Fibroblast of lung (primary cell): Measurements from ENCODE around the gene RALBP1. TPM values are rescaled to one million over a fixed set of nuclear protein-coding genes. Genes with fewer than 3 reads are reported as not detected.

Experiments
- DNase-seq, 2 donors: peaks; one replicate each; pipeline versions ENCODE4 v3.0.0 to v3.0.0-alpha.2; 2010; ENCODE audit warnings: low read depth in 2 of 2
- H2AFZ ChIP-seq: 2 replicates; pipeline ENCODE4 v1.5.1; 2012; ENCODE audit warnings: low read length, control low read depth, inconsistent platforms
- H3K27ac ChIP-seq: 2 replicates; pipeline ENCODE4 v1.5.1; 2011; ENCODE audit warnings: low read length, control low read depth; ENCODE audit not compliant: insufficient read depth
- H3K27me3 ChIP-seq: 2 replicates; pipeline ENCODE4 v1.5.1; 2011; ENCODE audit warnings: mild to moderate bottlenecking, low read length; ENCODE audit not compliant: control insufficient read depth, insufficient read depth
- H3K36me3 ChIP-seq: 2 replicates; pipeline ENCODE4 v1.5.1; 2011; ENCODE audit warnings: low read length; ENCODE audit not compliant: control insufficient read depth, insufficient read depth
- H3K4me1 ChIP-seq: 2 replicates; pipeline ENCODE4 v1.5.1; 2011; ENCODE audit warnings: low read length; ENCODE audit not compliant: control insufficient read depth, insufficient read depth; ENCODE audit errors: extremely low read depth
- H3K4me2 ChIP-seq: 2 replicates; pipeline ENCODE4 v1.5.1; 2011; ENCODE audit warnings: low read length, control low read depth; ENCODE audit not compliant: insufficient read depth; ENCODE audit errors: extremely low read depth
- H3K4me3 ChIP-seq, 4 experiments: fragments of 200-600 bp in 1 of 4; sonication (generic) in 1 of 4; replicated peaks in 1 of 4; 2 replicates each; pipeline ENCODE4 v1.5.1; 2011 to 2016; ENCODE audit warnings: low read length in 4 of 4, low read depth in 3 of 4, mild to moderate bottlenecking in 3 of 4, control low read depth in 2 of 4, inconsistent platforms in 1 of 4, mixed read lengths in 1 of 4; ENCODE audit not compliant: insufficient read depth in 1 of 4; ENCODE audit errors: control extremely low read depth in 1 of 4
- H3K79me2 ChIP-seq: 2 replicates; pipeline ENCODE4 v1.5.1; 2012; ENCODE audit warnings: mild to moderate bottlenecking, low read length, inconsistent platforms; ENCODE audit not compliant: control insufficient read depth, insufficient read depth
- H3K9ac ChIP-seq: 2 replicates; pipeline ENCODE4 v1.5.1; 2011; ENCODE audit warnings: mild to moderate bottlenecking, low read length, control low read depth; ENCODE audit not compliant: insufficient read depth
- H3K9me3 ChIP-seq: 2 replicates; pipeline ENCODE4 v1.5.1; 2012; ENCODE audit warnings: low read depth, low read length; ENCODE audit not compliant: control insufficient read depth, insufficient read depth
- H4K20me1 ChIP-seq: 2 replicates; pipeline ENCODE4 v1.5.1; 2011; ENCODE audit warnings: low read length; ENCODE audit not compliant: control insufficient read depth, insufficient read depth; ENCODE audit errors: extremely low read depth
- CTCF ChIP-seq, 2 donors: IDR thresholded peaks in 1 of 2; conservative IDR thresholded peaks in 1 of 2; 1 replicate in 1 of 2; 2 replicates in 1 of 2; pipeline ENCODE4 v1.5.1; 2011 to 2012; ENCODE audit warnings: low read length in 2 of 2, control low read depth in 1 of 2, inconsistent platforms in 1 of 2, low read depth in 1 of 2, mild to moderate bottlenecking in 1 of 2
- EZH2 ChIP-seq: IDR thresholded peaks from 2 replicates; pipeline ENCODE4 v1.5.1; 2012; ENCODE audit warnings: low read length, control low read depth, mild to moderate bottlenecking; ENCODE audit errors: missing control alignments
- polyA plus RNA-seq, 2 donors: library from polyadenylated mRNA; depleted of rRNA in 1 of 2; stranded (reverse) in 1 of 2; unstranded in 1 of 2; fragments of >200 nt; gene quantifications; 2 replicates each; pipeline ENCODE4 v1.2.1, GENCODE V29; 2011 to 2012; ENCODE audit warnings: missing spikeins in 1 of 2
- total RNA-seq: library from RNA; depleted of rRNA; stranded (reverse); fragments of >200 nt; gene quantifications from 2 replicates; pipeline ENCODE4 v1.2.1, GENCODE V29; 2014

The RALBP1 gene
- total and polyA plus RNA-seq, 2 donors (not counting 1 experiment from before 2014, with no cell fraction given), result 72.3 to 72.4 TPM

- no peak overlapping the region for H3K4me2 ChIP-seq
- H4K20me1 ChIP-seq, result no peaks in the 10 kb centered on the region
- H3K27ac ChIP-seq, result no peak overlapping the region
- H3K4me3 ChIP-seq, result no peak overlapping the region
- no peak overlapping the region for H2AFZ ChIP-seq
- no peaks in the 10 kb centered on the region for H3K27me3 ChIP-seq
- no peaks in the 10 kb centered on the region for H3K79me2 ChIP-seq
- no peak overlapping the region for H3K9ac ChIP-seq
- peaks cover 3% of the 10 kb centered on the region for H3K4me1 ChIP-seq
- no peaks in the 10 kb centered on the region for H3K9me3 ChIP-seq
- no peaks in the 10 kb centered on the region for H3K36me3 ChIP-seq
- no peak for DNase-seq
- no peak for TF ChIP-seq EZH2
- no peak for TF ChIP-seq CTCF (conservative IDR thresholded peaks at IDR 0.05 in 1 of 2, IDR thresholded peaks at IDR 0.05 in 1 of 2; ENCODE audit: low read depth in 1 of 2, low read length in 2 of 2)
Measured at GRCh38 chr18:9519399-9519798, 44.1 kb downstream of the RALBP1 start.

GRCh38 chr18:9520666-9521065, 45.4 kb downstream of the RALBP1 start:
- peak; percentile 31 to 44 for DNase-seq
- Histone ChIP-seq H3K4me2 (no peak overlapping the region), H3K9me3 (no peaks in the 10 kb centered on the region)

GRCh38 chr18:9521770-9522169, 46.5 kb downstream of the RALBP1 start:
- Histone ChIP-seq H3K9me3 (no peaks in the 10 kb centered on the region), H4K20me1 (no peaks in the 10 kb centered on the region), H3K9ac (no peak overlapping the region), H3K27me3 (no peaks in the 10 kb centered on the region), H3K36me3 (no peaks in the 10 kb centered on the region), H3K4me3 (no peak overlapping the region), H3K79me2 (no peaks in the 10 kb centered on the region), H2AFZ (no peak overlapping the region), H3K4me1 (peaks cover 3% of the 10 kb centered on the region), H3K4me2 (no peak overlapping the region), H3K27ac (no peak overlapping the region)
- DNase-seq, result no peak
- no peak for TF ChIP-seq EZH2
- TF ChIP-seq CTCF (conservative IDR thresholded peaks at IDR 0.05 in 1 of 2, IDR thresholded peaks at IDR 0.05 in 1 of 2; ENCODE audit: low read depth in 1 of 2, low read length in 2 of 2), result no peak

More at GRCh38 chr18:9520666-9521065, 45.4 kb downstream of the RALBP1 start:
- H3K79me2 ChIP-seq, result no peaks in the 10 kb centered on the region
- H3K4me3 ChIP-seq, result no peak overlapping the region
- no peaks in the 10 kb centered on the region for H4K20me1 ChIP-seq
- peaks cover 3% of the 10 kb centered on the region for H3K4me1 ChIP-seq
- TF ChIP-seq CTCF (conservative IDR thresholded peaks at IDR 0.05 in 1 of 2, IDR thresholded peaks at IDR 0.05 in 1 of 2; ENCODE audit: low read depth in 1 of 2, low read length in 2 of 2) (no peak), EZH2 (no peak)
- no peaks in the 10 kb centered on the region for H3K27me3 ChIP-seq
- no peak overlapping the region for H3K9ac ChIP-seq
- no peak overlapping the region for H3K27ac ChIP-seq
- no peak overlapping the region for H2AFZ ChIP-seq
- no peaks in the 10 kb centered on the region for H3K36me3 ChIP-seq
